Measurements from ENCODE around the gene ZNF804B.

The ZNF804B gene

DNA sequence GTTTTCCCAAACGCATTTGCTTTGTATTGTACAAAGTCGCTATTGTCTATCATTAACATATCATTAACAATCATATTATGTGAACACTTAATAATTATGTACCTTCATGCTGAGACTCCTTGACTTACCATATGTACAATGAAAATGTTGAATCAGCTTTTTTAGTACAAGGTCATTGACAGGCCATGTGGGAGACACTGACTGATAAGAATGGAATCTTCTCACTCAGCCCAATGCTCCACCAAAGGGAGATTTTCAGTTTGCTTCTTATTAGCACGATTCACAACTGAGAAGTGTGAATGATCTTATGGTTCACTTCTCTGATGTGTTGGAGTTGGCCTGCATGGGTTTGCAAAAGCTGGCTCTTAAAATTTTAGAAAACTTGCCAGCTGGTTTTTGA, 289.5 kb downstream of the ZNF804B start:
- H3K79me2 ChIP-seq (ENCODE audit: control insufficient read depth, insufficient read depth, low read length, poor library complexity) = no peaks in the 10 kb centered on the region
- no peak overlapping the region for H3K4me3 ChIP-seq (ENCODE audit: low read depth, low read length)
- H2AK5ac ChIP-seq (ENCODE audit: low read length) = no peak overlapping the region
- no peak overlapping the region for H2BK120ac ChIP-seq (ENCODE audit: insufficient read depth, low read length, poor library complexity)
- no peak overlapping the region for H4K12ac ChIP-seq (ENCODE audit: low read depth, low read length)
- H2AFZ ChIP-seq (ENCODE audit: insufficient read depth, low read length, poor library complexity) = no peak overlapping the region
- no peak overlapping the region for H2BK12ac ChIP-seq (ENCODE audit: low read length)
- no peak overlapping the region for H3K4ac ChIP-seq (ENCODE audit: low read depth, low read length)
- peaks cover 5% of the 10 kb centered on the region for H3K9me3 ChIP-seq (ENCODE audit: insufficient read depth, low read depth, low read length)
- no peaks in the 10 kb centered on the region for H3K4me1 ChIP-seq (ENCODE audit: control insufficient read depth in 1 of 2, insufficient read depth in 2 of 2, low read length in 2 of 2)
- WGBS (ENCODE audit: extremely low coverage, insufficient coverage, insufficient read length) = no CpG with 5 or more reads among the region's 3 CpGs
- DNase-seq = no peak
- no peaks in the 10 kb centered on the region for H3K79me1 ChIP-seq (ENCODE audit: low read length)
- no peak overlapping the region for H4K91ac ChIP-seq (ENCODE audit: low read depth, low read length)
- no peak overlapping the region for H4K8ac ChIP-seq (ENCODE audit: low read depth, low read length)
- H3K36me3 ChIP-seq (ENCODE audit: control insufficient read depth in 1 of 2, insufficient read depth in 2 of 2, low read length in 2 of 2) = no peaks in the 10 kb centered on the region
- H3K14ac ChIP-seq (ENCODE audit: low read length) = no peak overlapping the region
- no peak overlapping the region for H2BK5ac ChIP-seq (ENCODE audit: low read depth, low read length, poor library complexity)
- H3K23ac ChIP-seq (ENCODE audit: low read length) = no peak overlapping the region
- H3K4me2 ChIP-seq (ENCODE audit: low read length) = no peak overlapping the region
- H3K27ac ChIP-seq (ENCODE audit: low read depth, low read length) = no peak overlapping the region
- no peak overlapping the region for H3K9ac ChIP-seq (ENCODE audit: low read length)
- no peak overlapping the region for H3K18ac ChIP-seq (ENCODE audit: low read length)
- H3K27me3 ChIP-seq (ENCODE audit: insufficient read depth, low read length) = no peaks in the 10 kb centered on the region

- H3K27me3 ChIP-seq (ENCODE audit: insufficient read depth, low read length) = no peaks in the 10 kb centered on the region
- no peak overlapping the region for H3K23ac ChIP-seq (ENCODE audit: low read length)
- no peak overlapping the region for H4K12ac ChIP-seq (ENCODE audit: low read depth, low read length)
- no peaks in the 10 kb centered on the region for H3K4me1 ChIP-seq (ENCODE audit: control insufficient read depth in 1 of 2, insufficient read depth in 2 of 2, low read length in 2 of 2)
- H4K91ac ChIP-seq (ENCODE audit: low read depth, low read length) = no peak overlapping the region
- DNase-seq = no peak
- no peak overlapping the region for H3K18ac ChIP-seq (ENCODE audit: low read length)
- no peak overlapping the region for H4K8ac ChIP-seq (ENCODE audit: low read depth, low read length)
- H3K9ac ChIP-seq (ENCODE audit: low read length) = no peak overlapping the region
- H3K9me3 ChIP-seq (ENCODE audit: insufficient read depth, low read depth, low read length) = no peaks in the 10 kb centered on the region
- no peak overlapping the region for H3K4me2 ChIP-seq (ENCODE audit: low read length)
- H3K79me1 ChIP-seq (ENCODE audit: low read length) = no peaks in the 10 kb centered on the region
- H3K79me2 ChIP-seq (ENCODE audit: control insufficient read depth, insufficient read depth, low read length, poor library complexity) = no peaks in the 10 kb centered on the region
- no peaks in the 10 kb centered on the region for H3K36me3 ChIP-seq (ENCODE audit: control insufficient read depth in 1 of 2, insufficient read depth in 2 of 2, low read length in 2 of 2)
- H3K4ac ChIP-seq (ENCODE audit: low read depth, low read length) = no peak overlapping the region
- no peak overlapping the region for H2AFZ ChIP-seq (ENCODE audit: insufficient read depth, low read length, poor library complexity)
- no peak overlapping the region for H2BK12ac ChIP-seq (ENCODE audit: low read length)
- H3K4me3 ChIP-seq (ENCODE audit: low read depth, low read length) = no peak overlapping the region
- no CpG with 5 or more reads among the region's 2 CpGs for WGBS (ENCODE audit: extremely low coverage, insufficient coverage, insufficient read length)
- no peak overlapping the region for H3K14ac ChIP-seq (ENCODE audit: low read length)
- H3K27ac ChIP-seq (ENCODE audit: low read depth, low read length) = no peak overlapping the region
- H2AK5ac ChIP-seq (ENCODE audit: low read length) = no peak overlapping the region
- no peak overlapping the region for H2BK5ac ChIP-seq (ENCODE audit: low read depth, low read length, poor library complexity)
- no peak overlapping the region for H2BK120ac ChIP-seq (ENCODE audit: insufficient read depth, low read length, poor library complexity)
Measured at GRCh38 chr7:89053130-89053529, 293.6 kb downstream of the ZNF804B start.

- H3K27ac ChIP-seq (ENCODE audit: low read depth, low read length) = no peak overlapping the region
- H2AK5ac ChIP-seq (ENCODE audit: low read length) = no peak overlapping the region
- no peaks in the 10 kb centered on the region for H3K9me3 ChIP-seq (ENCODE audit: insufficient read depth, low read depth, low read length)
- no peak overlapping the region for H2BK120ac ChIP-seq (ENCODE audit: insufficient read depth, low read length, poor library complexity)
- H3K36me3 ChIP-seq (ENCODE audit: control insufficient read depth in 1 of 2, insufficient read depth in 2 of 2, low read length in 2 of 2) = no peaks in the 10 kb centered on the region
- no peak overlapping the region for H3K9ac ChIP-seq (ENCODE audit: low read length)
- no CpG with 5 or more reads among the region's 2 CpGs for WGBS (ENCODE audit: extremely low coverage, insufficient coverage, insufficient read length)
- H4K12ac ChIP-seq (ENCODE audit: low read depth, low read length) = no peak overlapping the region
- no peak overlapping the region for H4K91ac ChIP-seq (ENCODE audit: low read depth, low read length)
- H3K79me1 ChIP-seq (ENCODE audit: low read length) = no peaks in the 10 kb centered on the region
- H3K23ac ChIP-seq (ENCODE audit: low read length) = no peak overlapping the region
- no peaks in the 10 kb centered on the region for H3K4me1 ChIP-seq (ENCODE audit: control insufficient read depth in 1 of 2, insufficient read depth in 2 of 2, low read length in 2 of 2)
- H3K4me2 ChIP-seq (ENCODE audit: low read length) = no peak overlapping the region
- no peak overlapping the region for H2BK5ac ChIP-seq (ENCODE audit: low read depth, low read length, poor library complexity)
- H3K18ac ChIP-seq (ENCODE audit: low read length) = no peak overlapping the region
- H2BK12ac ChIP-seq (ENCODE audit: low read length) = no peak overlapping the region
- H3K27me3 ChIP-seq (ENCODE audit: insufficient read depth, low read length) = no peaks in the 10 kb centered on the region
- H4K8ac ChIP-seq (ENCODE audit: low read depth, low read length) = no peak overlapping the region
- no peak overlapping the region for H3K4me3 ChIP-seq (ENCODE audit: low read depth, low read length)
- no peak overlapping the region for H3K4ac ChIP-seq (ENCODE audit: low read depth, low read length)
- no peak overlapping the region for H3K14ac ChIP-seq (ENCODE audit: low read length)
- H2AFZ ChIP-seq (ENCODE audit: insufficient read depth, low read length, poor library complexity) = no peak overlapping the region
- DNase-seq = no peak
- no peaks in the 10 kb centered on the region for H3K79me2 ChIP-seq (ENCODE audit: control insufficient read depth, insufficient read depth, low read length, poor library complexity)
Measured at GRCh38 chr7:89054361-89054760, 294.9 kb downstream of the ZNF804B start.

- no peaks in the 10 kb centered on the region for H3K4me1 ChIP-seq (ENCODE audit: control insufficient read depth in 1 of 2, insufficient read depth in 2 of 2, low read length in 2 of 2)
- no peaks in the 10 kb centered on the region for H3K36me3 ChIP-seq (ENCODE audit: control insufficient read depth in 1 of 2, insufficient read depth in 2 of 2, low read length in 2 of 2)
- H3K9me3 ChIP-seq (ENCODE audit: insufficient read depth, low read depth, low read length) = no peaks in the 10 kb centered on the region
- H2AK5ac ChIP-seq (ENCODE audit: low read length) = no peak overlapping the region
- no CpG with 5 or more reads among the region's 2 CpGs for WGBS (ENCODE audit: extremely low coverage, insufficient coverage, insufficient read length)
- no peak overlapping the region for H3K4me2 ChIP-seq (ENCODE audit: low read length)
- no peaks in the 10 kb centered on the region for H3K27me3 ChIP-seq (ENCODE audit: insufficient read depth, low read length)
- H2BK120ac ChIP-seq (ENCODE audit: insufficient read depth, low read length, poor library complexity) = no peak overlapping the region
- no peaks in the 10 kb centered on the region for H3K79me1 ChIP-seq (ENCODE audit: low read length)
- H3K18ac ChIP-seq (ENCODE audit: low read length) = no peak overlapping the region
- no peak overlapping the region for H2BK12ac ChIP-seq (ENCODE audit: low read length)
- no peak overlapping the region for H2BK5ac ChIP-seq (ENCODE audit: low read depth, low read length, poor library complexity)
- H3K79me2 ChIP-seq (ENCODE audit: control insufficient read depth, insufficient read depth, low read length, poor library complexity) = no peaks in the 10 kb centered on the region
- no peak overlapping the region for H3K9ac ChIP-seq (ENCODE audit: low read length)
- no peak overlapping the region for H3K4ac ChIP-seq (ENCODE audit: low read depth, low read length)
- no peak for DNase-seq
- no peak overlapping the region for H4K12ac ChIP-seq (ENCODE audit: low read depth, low read length)
- H3K23ac ChIP-seq (ENCODE audit: low read length) = no peak overlapping the region
- no peak overlapping the region for H4K91ac ChIP-seq (ENCODE audit: low read depth, low read length)
- H3K14ac ChIP-seq (ENCODE audit: low read length) = no peak overlapping the region
- no peak overlapping the region for H3K27ac ChIP-seq (ENCODE audit: low read depth, low read length)
- H2AFZ ChIP-seq (ENCODE audit: insufficient read depth, low read length, poor library complexity) = no peak overlapping the region
- no peak overlapping the region for H3K4me3 ChIP-seq (ENCODE audit: low read depth, low read length)
- H4K8ac ChIP-seq (ENCODE audit: low read depth, low read length) = no peak overlapping the region
Measured at GRCh38 chr7:89060234-89060633, 300.7 kb downstream of the ZNF804B start.
